SIG-M5 (cell line): ENCODE data around the gene GRM1.

Experiments used
- DNase-seq: peaks from one replicate; lab custom pipeline; 2025; lab: John Stamatoyannopoulos, UW

Gene GRM1

DNA sequence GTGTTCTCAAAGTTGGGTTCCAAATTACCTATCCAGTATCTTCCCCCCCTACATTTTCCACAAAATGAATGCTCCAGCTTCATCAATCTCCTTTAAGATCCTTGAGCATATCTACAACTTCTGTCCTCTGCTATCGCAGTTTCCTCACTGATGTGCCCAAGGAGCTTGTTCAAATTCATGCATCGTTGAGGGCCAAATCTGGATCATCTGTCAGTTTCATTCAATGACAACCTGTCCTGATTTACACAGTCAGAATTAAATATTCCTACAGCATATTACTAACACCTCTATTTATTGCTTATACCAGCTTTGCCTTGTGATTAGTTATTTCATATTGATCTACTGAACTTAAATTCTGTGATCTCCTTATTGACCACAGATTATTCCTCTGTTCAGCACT, 68.7 kb downstream of the GRM1 start:
- DNase-seq = no peak

DNA sequence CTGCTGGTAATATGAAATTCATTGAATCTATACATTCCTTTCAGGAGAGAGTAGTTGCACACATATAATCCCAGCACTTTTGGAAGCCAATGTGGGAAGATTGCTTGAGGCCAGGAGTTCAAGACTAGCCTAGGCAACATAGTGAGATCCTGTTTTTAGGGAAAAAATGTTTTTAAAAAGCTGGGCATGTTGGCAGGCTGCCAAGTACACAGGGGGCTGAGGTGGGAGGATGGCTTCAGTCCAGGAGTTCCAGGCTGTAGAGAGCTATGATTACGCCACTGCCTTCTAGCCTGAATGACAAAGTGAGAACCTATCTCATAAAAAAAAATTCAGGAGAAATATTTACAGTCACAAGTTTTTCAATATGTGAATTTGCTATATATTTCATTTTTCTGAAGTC, 71.9 kb downstream of the GRM1 start:
- no peak for DNase-seq

DNA sequence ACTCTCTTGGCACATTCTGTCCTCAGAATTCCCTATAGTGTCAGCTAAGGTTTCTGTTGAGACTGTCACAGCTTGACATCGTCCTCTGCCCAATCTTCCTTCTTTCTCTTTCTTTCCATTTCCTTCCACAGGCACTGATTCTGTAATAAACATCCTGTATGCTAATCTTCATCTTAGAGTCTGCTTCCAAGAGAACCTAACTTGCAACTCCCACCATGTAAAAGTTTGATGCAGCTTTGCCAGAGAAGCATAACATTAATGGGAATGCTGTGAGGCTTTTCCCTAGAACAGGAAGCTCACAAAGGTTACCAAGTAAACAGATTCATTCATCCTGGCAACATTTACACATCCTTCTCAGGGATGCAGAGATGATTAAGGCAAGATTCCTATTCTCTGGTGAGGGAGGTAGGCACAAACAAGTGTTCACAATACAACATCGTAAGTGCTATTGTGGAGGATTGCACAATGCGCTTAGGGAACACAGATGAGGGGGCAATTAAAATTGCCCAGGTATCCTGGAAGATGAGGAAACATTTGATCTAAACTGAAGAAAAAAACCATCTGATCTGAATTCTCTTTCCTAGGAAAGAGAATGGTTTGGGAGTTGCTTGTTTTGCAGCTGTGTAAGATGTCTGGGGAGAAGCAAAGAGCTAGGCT, 74.7 kb downstream of the GRM1 start:
- DNase-seq = no peak

DNA sequence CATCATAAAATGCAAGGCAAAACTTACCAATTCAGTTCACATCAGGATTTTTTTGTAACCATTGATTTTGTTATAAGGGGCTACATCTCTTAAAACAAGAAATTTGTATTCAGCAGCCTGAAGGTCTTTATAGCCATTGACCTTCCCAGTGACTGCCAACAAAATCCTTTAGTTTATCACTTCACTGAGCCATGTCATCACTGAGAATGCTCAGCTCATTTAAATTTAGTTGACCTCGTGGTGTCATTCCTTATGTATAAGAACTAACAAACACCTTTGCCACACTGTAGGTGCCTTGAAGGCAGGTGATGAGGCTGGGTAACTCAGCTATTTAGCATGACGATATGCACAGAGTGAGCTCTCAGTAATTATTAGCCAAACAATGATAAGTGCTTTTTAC, 77.7 kb downstream of the GRM1 start:
- no peak for DNase-seq

DNA sequence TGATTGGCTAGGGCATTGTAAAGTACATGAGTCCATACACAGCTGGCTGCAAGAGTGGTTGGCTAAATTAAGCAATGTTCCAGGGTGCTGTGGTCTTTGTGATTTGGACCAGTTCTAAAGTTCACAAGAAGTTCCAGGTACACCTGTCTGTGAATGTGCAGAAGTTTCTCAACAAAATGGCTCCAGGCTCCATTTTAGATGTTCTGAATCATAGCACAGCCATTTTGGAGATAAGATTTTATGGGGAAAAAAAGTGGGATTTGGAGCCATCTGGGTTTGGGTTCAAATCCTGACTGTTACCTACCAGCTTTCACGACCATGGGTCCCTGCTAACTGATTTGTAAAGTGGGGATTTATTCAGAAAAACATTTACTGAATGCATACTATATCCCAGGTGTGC, 82.1 kb downstream of the GRM1 start:
- DNase-seq = no peak

DNA sequence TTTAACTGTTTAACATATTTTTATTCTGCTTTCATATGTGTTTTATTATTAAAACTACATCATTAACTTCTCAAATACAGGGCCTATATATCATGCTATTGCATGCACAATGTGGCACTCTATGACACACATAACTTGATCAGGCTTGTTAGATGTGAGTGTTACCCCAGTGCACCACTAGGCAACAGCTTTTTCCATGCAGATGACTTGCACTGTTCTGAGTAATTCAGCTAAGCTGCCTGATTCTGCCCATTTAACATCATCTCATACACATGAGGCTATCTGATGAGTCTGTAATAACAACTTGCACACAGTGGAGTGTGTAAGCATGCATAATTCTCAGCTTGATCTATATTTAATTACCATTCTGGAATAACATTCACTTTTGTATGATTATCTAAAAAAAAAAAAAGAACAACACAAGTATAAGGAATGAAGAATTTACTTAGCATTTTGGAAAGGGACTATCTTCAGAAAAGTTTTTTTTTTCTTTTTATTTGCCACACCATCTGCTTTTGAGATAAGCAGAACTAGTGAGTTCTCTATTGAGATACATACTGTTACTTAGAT, 83.1 kb downstream of the GRM1 start:
- no peak for DNase-seq

DNA sequence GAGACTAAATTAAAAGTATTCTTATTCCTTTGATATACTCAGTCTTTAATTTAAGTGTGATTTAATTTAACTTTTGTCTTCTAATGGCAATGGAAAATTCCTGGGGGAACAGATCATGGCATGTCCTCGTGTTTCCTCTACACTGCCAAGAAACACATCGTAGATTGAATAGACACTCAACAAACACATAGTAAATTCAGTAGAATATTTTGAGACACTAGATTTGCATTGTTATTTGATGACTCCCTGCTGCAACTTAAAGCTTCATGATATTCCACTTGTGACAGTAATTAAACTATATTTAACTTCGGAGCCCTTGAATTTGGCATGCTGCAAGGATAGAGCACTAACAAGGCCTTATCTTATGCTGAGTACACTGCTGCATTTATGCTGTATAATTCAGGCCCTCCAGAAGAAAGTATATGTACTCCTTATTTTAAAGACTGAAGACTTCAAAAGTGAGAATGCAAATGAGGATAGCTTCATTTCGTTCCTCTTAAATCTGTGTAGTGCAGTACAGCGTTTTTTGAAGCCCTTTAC, 84.3 kb downstream of the GRM1 start:
- DNase-seq = no peak

DNA sequence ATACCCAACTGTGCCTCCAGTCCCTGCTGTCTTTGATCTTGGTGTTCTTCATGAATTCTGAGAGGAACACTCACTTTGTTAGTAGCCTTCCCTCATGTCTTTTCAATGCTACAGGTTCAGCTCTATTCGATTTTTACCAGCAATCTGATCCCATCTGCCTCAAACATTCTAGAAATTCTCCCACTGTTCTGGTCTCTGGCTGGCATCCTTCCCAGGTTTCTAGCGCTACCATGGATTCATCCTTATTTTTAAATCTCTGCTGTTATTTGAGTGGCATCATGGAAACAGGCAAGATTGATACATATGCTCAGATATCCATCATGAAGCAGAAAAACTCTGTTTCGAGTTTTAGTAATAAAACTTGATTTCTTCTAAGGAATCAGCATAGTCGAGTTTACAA, 94.8 kb downstream of the GRM1 start:
- no peak for DNase-seq

DNA sequence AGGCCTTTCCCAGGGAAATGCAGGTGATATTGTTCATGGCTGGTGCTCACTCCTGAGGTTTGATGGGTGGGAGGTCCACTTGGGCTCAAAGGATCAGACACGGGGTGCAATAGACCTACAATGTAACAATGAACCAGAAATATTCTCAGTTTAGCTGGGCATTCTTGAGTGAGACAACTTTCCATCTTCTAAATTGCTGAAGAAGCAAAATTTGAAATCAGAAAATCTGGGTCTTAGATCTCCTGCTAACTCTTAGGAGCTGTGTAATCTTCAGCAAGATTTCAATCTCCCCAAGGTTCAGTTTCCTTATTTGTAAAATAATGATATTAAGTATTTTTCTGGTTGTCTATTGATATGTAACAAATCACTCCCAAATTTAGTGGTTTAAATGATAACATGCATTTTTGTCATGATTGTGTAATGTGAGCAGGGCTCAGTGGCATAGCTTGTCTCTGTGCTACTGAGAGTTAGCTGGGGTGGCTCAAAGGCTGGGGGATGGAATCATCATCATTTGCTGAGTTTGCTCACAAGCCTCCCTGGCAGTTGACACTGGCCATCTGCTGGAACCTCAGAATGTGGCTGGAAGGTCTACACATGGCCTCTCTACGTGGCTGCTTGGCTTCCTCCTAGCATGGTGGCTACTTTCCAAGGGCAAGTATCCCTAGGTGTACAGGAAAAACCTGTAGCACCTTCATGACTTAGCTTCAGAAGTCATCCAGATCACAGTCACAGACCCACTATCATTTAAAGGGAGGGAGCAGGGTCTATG, 98.8 kb downstream of the GRM1 start:
- no peak for DNase-seq

DNA sequence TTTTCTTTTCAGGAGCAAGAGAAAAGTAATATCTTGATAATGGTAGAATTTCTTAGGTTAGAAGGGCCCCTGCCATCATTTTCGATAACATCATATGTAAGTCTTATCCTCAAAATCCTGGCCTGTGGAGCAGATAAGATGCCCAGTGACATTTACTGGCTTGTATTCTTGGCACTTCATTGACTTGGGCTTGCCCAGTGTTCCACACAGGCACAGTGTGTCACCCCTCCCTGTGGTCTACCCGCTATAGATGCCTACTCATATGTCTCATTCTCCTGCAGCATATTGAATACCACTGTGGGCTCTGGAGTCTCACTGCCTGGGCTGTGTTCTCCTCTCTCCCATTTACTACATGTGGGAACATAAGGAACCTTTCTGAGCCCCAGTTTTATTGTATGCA, 105.0 kb downstream of the GRM1 start:
- DNase-seq = no peak

DNA sequence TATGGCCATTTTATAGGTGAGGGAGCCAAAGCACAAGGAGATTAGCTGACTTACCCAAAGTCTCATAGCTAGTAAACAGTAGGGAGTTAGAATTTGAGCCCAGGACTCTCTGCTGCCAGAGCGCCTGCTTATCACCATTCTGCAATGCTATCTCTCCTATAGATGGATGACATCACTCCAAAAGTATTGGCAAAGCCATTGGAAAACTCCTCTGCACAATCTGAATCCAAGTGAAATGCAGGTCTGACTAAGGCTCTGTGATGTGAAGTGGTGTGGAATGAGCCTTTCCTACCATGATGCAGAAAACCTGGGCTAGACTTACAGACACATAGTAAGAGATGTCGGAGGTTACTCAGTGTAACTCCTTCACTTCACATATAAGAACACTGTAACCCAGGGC, 106.3 kb downstream of the GRM1 start:
- DNase-seq = no peak

DNA sequence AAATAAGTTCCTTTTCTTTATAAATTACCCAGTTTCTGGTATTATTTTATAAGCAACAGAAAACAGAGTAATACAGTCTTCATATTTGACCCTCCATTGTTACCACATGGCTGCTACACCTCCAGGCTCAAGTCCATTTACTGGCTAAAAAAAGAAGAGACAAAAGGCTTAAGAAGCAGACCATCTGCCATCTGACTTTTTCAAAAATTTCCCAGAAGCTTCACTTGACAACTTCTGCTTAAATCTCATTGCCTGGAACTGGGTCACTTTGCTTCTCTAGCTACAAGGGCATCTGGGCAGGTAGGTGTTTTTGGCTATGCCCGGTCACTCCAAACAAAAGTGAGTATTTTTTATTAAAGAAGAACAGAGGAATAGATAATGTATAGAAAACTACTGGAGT, 118.0 kb downstream of the GRM1 start:
- no peak for DNase-seq

DNA sequence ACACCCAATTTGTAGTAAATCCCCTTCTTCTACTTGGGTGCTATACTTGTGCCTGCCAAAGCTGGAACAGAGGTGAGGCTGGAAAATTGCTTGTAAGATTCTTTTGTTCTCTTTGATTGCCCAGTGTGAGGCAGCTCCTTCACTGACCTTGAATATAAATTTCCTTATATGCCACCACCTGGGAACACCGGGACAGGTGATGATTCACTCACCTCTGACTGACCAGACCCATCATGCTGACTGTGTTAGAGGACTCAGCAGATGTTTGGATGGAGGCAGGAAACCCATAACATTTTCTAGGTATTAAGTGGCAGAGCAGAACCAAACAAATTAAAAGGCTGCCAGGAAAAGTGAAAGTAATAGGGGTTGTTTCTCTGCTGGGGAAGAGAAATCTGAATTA, 120.9 kb downstream of the GRM1 start:
- DNase-seq = no peak

DNA sequence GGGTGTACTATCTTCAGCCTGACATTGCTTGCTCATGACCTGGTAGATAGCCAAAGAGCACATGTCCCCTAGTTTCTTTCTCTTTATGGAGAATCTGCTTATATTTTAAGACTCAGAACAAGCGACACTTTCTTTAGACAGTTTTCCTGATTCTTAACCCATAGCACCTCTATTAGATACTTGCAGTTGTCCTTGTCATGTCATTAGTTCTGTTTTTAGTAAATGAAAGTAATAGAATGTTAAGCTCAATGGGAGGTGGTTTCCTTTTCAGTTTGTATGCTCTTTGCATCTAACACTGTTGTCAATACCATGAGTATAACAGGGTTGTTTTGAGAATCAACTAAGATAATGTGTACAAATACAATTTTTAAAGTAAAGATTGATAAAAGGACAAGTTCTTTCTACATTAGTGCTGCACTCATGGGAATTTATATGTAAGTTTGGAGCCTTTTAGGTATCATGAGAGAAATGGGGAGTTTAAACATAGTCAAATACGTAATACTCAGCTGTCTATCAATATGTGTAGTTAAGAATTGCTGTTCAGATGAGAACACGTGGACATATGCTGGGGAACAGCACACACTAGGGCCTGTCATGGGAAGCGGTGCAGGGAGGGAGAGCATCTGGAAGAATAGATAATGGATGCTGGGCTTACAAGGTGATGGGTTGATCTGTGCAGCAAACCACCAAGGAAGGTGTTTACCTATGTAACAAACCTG, 124.3 kb downstream of the GRM1 start:
- no peak for DNase-seq

DNA sequence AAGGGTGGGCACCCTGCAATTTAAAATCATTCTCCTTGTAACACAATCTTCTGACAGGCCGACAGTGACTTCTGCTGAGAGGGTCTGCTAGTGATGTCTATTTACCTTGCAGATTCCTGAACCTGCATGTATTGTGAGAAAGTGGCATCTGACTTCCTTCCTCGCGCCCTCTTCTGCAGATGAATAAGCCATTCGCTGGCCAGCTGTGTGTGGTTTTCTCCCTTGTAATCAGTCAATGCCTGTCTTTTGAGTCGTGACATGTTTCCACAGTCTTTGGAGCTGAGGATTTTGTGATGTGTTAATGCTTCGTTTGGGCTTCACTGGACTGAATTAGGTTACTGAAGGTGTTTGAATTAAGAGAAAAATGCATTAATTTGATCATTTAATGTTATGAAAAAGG, 125.3 kb downstream of the GRM1 start:
- DNase-seq = no peak

DNA sequence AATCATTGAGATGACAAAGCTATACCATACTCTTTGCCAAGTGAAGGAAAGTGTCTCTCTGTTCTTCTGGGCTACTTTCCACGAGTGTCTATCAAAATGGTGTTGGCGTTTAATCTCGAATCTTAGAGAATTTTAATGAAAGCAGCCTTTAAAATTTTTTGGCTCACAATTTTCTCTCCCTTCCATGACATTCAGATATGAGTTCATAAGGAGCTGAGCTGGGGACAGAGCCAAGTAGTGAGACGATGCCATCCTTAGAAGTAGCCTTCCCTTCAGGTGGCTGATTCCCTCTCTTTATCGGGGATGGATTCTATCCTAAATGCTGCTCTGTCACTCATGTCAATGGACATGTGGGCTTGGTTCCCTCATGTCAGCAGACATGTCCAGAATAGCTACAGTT, 132.8 kb downstream of the GRM1 start:
- no peak for DNase-seq

DNA sequence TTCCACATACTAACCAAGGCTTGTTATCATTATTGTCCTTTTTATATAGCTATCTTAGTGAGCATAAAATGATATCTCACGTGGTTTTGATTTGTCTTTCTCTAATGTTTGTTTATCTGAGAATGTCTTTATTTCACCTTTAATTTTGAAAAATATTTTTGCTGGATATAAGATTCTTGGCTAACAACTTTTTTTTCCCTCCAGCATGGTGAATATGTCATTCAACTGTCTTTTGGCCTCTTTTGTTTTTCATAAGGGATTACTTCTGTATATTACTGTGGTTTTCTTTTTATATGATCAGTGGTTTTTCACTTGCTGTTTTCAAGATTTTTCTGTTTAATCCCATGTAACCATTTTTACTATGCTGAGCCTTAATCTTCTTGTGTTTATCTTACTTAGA, 141.0 kb downstream of the GRM1 start:
- DNase-seq = no peak

DNA sequence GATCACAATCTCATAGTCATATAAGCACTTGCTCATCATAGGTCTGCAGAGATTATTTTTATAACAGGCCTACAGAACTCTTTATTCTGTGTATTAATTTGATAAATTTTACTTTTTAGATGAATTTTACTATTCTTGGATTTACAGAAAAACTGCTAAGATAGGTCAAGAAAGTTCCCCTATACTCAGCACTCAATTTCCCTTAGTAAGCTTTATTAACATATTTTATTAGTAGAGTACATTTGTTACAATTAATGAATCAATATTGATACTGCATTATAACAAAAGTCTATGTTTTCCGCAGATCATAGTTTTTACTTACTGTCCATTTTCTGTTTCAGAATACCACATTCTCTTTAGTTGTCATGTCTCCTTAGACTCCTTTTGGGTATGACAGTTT, 148.9 kb downstream of the GRM1 start:
- DNase-seq = no peak

DNA sequence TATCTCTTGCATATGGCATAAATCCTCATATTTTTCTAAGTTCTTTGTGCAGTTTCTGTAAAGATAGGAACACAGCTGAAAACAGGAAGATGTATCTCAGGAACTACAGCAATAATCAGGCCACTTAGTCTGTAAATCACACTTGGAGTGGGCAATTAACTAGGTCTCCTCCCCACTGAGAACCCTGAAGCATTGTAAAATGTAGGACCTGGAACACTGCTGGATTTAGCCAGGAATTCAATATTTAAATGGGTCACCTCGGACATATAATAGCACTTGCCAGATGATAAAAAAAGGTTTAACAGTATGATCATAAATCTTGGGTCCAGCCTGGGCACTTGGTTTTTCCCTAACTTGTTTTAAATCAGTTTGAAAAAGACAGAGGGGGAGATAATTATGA, 155.0 kb downstream of the GRM1 start:
- no peak for DNase-seq

DNA sequence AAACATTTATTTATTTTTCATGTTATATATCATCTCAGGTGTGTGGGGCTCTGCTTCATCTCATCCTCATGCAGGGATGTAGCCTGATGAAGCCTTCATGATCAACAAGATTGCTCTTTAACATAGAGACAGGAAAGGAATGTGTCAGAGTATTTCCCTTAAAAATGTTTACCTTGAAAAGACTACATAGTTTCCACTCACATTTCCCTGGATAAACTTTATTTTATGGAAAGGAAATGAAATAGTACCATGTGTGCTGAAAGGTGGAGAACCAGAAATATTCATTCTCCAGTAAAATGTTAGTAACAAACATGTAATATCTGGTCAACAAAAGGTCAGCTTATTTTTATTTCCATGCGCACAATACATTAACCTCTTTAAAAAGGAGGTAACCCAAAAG, 155.8 kb downstream of the GRM1 start:
- no peak for DNase-seq

DNA sequence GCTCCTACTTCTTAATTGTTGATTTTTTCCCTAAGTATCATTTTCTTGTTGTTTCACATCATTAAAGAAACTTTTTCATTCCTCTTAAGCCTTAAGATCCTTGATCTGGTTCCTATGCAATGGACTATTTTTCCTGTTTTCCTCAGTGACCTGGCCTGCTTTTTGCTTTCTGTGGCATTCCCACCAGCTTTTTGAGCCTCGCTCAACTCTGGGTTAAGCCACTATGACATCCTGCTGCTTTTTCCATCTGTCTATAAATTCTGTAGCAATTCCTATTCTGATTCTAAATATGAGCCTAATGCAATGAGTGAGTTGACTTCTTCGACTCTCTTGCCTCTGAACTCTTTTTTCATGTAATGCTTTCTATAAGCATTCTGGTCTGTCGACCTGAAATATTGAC, 160.3 kb downstream of the GRM1 start:
- DNase-seq = no peak

DNA sequence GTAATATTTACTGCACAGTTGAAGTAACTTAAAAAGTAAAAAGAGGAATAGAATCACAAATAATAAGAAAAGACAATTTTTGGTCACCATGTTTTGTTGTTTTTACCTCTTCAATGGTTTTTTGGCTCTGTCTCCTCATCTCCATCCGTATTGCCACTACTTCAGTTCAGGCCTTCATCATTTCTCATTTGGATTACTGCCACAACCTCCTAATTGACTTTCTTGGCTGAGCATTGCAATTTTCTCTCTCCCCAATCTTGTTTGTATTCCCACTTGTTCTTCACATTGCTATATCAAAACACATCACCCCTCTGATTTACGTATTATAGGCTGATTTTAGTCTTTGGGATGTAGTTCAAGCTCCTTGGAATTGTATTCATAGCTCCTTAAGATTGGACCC, 161.7 kb downstream of the GRM1 start:
- DNase-seq = no peak

DNA sequence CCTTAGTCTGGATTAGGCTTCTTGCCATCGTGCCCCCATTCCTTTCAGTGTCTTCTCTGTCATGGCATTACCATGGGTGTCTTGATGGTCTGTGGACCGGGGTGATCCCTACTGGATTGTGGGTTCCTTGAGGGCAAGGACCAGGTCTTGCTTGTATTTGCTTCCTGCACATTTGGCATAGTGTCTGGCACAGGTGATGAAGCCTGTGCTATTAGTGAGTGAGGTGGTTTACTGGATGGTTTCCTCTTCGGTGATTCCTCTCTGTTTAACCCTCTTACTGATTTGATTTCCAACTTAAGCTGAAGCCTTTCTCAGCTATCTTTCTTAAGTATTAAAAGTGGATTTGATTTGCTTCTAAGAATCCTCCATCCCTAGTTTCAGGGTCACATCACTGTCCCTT, 162.3 kb downstream of the GRM1 start:
- no peak for DNase-seq
